Measurements from ENCODE around the gene SCP2.

Gene SCP2

GRCh38 chr1:53085405-53085804 lies 158.3 kb downstream of the SCP2 start:
- DNase-seq, result no peak

GRCh38 chr1:53086491-53087070 lies 159.5 kb downstream of the SCP2 start:
- DNase-seq, result no peak

GRCh38 chr1:53087332-53088285 lies 160.5 kb downstream of the SCP2 start:
- no peak for DNase-seq

GRCh38 chr1:53088616-53089300 lies 161.7 kb downstream of the SCP2 start:
- DNase-seq, result no peak

GRCh38 chr1:53089478-53090226 lies 162.6 kb downstream of the SCP2 start:
- DNase-seq, result no peak

GRCh38 chr1:53090227-53091147 lies 163.4 kb downstream of the SCP2 start:
- no peak for DNase-seq

- no peak for DNase-seq
These were observed 165.0 kb downstream of the SCP2 start for GRCh38 chr1:53091841-53092645.

GRCh38 chr1:53092659-53093450 lies 165.8 kb downstream of the SCP2 start:
- no peak for DNase-seq

- DNase-seq, result no peak
These were observed 166.3 kb downstream of the SCP2 start for GRCh38 chr1:53093451-53093754.

GRCh38 chr1:53093778-53094532 lies 166.9 kb downstream of the SCP2 start:
- no peak for DNase-seq

- no peak for DNase-seq
These were observed 167.4 kb downstream of the SCP2 start for GRCh38 chr1:53094533-53094919.

All from activated CD4-positive, alpha-beta T cell treated with anti-CD3 and anti-CD28 coated beads for 1 hour (primary cell).